GM18520 (cell line): Measurements from ENCODE around the gene ADGRB2.

ENCODE experiments used
- ATAC-seq: cut with Tn5 transposase; IDR thresholded peaks from one replicate; pipeline ENCODE4 v1.9.1; 2021; ENCODE audit not compliant: unreplicated experiment

The ADGRB2 gene

DNA sequence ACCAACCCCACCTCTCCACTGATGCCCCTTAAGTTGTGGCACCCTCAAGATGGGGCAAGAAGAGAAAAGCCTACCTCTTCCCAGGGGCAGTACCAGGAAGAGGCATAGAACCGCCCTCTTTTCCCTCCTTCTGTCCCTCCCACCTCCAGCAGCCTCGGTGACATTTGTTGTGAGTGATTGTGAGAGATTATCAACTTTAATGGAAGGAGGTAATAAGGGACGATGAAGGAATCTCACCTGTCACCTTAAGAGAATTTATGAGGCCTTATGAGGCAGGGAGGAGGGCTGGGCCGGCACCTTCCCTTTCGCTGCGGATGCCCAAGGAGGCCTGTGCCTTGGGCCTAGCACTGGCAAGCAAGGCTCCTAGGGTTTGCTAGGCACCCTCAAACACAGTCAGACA is 1.4 kb upstream of the ADGRB2 start:
- no peak for ATAC-seq

GRCh38 chr1:31765041-31765467 is 914 bp upstream of the ADGRB2 start:
- no peak for ATAC-seq

- no peak for ATAC-seq
These were observed 349 bp downstream of the ADGRB2 start for GRCh38 chr1:31763671-31764311.

DNA sequence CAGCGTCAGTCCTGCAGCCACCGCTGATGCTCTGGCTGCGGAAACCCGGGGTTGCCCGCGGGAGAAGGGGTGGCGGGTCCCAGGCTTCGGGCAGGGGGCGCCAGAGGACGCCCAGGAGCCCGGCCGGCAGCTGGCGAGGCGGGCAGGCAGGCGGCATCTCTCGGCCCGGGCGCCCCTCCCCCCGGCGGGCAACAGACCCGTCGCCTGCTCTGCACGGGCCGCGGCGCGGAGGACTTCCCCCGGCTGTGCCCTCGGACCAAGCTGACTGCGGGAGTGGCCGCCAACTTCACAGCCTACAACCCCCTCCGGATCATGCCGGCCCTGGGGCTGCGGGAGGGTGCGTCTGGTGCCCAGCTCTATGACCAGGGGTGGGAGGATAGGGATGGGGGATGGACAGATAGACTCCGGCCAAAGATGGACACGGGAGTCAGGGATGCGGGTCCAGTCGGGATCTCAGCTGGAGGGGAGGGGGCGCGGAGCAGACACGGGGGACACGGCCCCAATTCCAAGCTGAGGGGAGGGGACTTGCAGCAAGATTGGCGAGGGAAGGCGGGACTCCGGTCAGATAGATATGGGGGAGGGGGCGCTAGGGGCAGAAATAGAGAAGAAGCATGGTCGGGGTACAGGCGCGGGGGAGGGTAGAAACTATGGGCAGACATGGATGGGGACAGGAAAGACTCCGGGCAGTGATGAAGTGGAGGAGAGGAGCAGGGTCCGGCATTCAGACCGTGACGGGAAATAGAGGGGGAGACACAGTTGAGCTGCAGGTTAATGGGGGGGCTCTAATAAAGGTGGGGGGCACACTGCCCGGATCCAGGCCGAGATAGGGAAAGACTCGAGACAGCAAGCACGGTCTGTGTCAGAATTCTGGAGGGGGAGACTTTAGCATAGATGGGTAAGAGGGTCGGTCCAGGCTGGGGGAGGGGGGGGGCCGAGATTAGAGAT is 1.1 kb downstream of the ADGRB2 start:
- ATAC-seq: no peak

DNA sequence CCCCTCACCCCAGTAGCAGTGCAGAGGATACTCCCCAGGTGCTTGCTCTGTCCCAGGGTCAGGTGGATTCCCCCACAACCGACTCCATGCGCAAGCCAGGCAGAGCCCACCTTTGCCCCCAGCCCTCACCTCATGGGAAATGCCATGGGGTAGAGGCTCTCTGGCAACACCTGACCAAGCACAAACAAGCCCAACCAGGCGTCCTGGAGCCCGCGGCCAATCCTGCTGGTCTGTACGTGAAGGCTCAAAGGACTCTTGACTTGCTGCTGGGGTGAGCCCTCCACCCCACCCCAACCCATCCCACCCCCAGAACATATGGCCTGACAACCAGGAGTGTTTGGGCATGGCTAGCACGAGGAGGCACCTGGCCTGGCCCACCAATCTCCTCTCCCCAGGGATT is 1.8 kb downstream of the ADGRB2 start:
- ATAC-seq: no peak

DNA sequence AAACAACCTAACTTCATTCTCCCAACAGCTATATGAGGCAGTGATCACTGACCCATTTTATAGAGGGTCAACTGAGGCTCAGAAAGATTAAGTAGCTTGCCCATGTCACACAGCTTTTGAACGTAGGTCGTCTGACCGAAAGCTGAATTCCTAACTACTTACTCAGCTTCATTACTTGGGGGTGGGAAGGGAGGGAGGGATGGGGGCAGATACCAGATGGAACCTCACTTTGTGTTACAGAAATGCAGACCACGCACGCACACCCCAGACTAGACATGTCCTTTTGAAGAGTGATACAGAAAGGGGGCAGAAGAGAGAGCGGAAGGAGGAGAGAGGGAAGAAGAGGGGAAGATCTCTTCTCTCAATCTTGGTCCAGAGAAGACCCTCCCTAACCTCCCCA is 2.3 kb downstream of the ADGRB2 start:
- no peak for ATAC-seq

GRCh38 chr1:31760471-31761470 is 3.4 kb downstream of the ADGRB2 start:
- no peak for ATAC-seq

DNA sequence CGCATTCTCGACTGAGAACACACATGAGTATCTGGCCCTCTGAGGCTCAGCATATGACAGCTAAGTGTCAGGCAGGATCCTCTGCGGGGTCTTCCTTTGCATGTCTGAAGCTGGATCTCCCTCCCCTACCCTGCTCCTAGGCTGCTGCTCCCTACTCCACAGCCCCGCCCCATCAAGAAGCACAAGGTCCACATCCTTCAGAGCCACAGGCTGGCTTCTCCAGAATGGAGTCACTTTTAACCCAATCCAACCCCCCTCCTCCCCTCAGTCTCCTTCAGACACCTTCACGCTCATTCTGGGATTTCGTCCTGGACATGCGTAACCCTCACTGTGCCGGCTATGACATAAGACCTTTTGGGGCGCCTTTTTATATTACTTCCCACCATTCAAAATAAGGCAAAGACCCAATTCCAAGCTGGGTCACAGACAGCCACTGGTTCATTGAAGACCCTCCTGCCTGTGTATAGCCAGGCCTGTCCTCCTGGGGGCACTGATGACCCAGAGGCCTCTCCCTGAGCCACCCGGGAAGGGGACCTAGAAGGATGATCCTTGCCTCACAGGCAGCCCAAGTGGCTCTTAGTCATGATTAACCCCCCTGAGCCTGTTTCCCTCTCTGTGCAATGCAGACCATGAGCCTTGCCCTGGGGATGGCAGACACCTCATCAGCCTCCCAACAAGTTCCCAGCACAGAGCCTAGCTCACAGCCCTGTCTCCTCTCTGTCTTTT is 4.7 kb downstream of the ADGRB2 start:
- no peak for ATAC-seq

DNA sequence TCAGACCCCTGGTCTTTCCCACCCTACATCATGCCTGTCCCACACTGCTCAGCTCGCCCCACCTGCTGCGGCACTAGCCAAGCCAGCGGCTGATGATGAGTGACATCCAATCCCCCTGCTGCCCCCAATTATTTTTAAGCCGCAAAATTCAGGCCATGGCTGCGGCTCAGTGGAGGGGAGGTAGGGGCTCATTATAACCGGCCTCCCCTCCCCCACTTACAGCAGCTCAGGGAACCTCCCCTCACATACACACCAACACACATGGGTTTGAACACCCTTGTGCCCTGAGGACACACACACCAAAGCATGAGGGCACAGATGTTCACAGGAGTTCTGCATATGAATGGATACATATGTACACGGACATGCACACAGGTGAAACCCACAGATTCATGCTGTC is 5.3 kb downstream of the ADGRB2 start:
- no peak for ATAC-seq

DNA sequence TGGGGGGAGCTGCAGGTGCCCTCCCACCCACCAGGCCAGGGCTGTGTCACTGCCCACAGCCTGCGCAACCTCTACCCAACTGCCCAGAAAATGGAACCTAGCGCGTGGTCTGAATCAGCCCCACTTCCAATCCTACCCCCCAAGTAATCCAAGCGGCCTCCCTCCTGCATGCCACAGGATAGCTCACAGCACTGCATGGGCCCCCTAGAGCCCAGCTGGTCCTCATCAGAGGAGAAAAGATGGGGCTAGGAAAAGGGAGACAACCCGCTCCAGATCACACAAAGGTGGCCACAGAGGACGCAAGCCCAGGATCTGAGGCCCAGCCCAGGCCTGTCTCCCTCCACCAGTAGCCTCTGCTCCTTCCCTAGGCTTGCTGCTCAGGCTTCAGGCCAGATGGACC is 6.2 kb downstream of the ADGRB2 start:
- ATAC-seq: no peak

GRCh38 chr1:31757204-31757679 is 6.9 kb downstream of the ADGRB2 start:
- no peak for ATAC-seq

- ATAC-seq: no peak
These were observed 7.6 kb downstream of the ADGRB2 start for GRCh38 chr1:31756578-31756977.

DNA sequence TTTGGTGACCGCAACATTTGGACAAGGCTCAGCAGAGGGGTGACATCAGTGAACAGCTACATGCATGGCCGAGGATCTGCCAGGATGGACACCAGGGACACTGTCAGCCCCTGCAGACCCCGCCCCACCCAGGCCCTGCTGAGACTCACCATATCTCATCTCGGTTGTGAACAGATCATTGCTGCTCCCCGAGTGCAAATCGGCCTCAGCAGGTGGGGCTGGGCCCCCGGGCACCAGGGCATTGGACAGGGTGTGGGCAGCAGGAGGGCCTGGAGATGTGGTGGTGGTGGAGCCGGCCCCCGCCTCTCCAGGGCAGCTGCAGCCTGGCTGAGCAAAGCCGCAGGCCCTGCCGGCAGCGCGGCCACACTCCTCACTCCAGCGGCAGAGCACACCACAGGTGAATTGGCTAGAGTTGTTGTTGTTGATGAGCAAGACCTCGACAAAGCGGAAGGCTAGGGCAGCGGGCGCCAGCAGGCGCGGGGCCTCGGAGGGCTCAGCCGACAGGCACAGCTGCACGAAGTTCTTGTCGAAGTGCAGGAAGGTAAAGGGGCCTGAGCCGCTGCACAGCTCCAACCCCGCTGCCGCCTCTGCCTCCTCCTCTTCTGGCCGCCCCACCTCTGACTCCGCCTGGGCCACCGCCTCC is 8.2 kb downstream of the ADGRB2 start:
- no peak for ATAC-seq

DNA sequence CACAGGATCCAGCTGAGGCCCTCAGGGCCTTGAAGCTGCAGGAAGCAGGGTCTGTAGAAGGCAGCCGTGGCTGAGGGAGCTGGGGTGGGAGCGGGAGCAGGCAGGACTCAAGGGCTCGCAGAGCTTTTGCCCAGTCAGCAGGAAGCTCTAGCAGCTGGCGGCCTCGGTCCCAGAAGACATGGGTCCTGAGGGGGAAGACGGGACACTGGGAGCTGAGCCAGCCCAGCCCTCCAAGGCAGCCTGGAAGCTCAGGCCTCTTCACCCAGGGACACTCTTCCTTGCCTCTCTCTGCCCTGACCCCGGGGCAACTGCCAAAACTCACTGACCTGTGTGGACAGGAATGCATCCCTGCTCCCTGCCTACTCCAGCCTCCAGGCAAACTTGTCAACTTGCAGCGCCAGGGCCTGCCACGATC is 8.9 kb downstream of the ADGRB2 start:
- ATAC-seq: no peak

DNA sequence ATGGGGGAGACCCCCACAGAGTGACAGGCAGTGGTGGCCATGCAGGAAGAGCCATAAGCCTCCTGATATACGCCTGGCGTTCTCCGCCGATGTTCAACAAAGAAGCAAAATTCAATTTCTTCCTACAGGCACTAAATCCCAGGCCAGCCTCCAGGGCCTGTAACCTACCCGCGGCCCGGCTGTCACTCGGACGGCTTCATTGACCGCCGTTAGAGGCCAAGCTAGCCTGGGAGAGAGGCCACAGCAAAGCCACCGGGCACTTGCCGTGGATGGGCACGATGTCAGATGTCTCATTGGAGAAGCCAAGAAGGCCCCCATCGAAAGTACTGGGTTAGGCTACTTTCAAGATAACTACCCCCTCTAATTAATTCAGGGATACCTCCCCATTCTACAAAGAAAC is 9.7 kb downstream of the ADGRB2 start:
- ATAC-seq: no peak

DNA sequence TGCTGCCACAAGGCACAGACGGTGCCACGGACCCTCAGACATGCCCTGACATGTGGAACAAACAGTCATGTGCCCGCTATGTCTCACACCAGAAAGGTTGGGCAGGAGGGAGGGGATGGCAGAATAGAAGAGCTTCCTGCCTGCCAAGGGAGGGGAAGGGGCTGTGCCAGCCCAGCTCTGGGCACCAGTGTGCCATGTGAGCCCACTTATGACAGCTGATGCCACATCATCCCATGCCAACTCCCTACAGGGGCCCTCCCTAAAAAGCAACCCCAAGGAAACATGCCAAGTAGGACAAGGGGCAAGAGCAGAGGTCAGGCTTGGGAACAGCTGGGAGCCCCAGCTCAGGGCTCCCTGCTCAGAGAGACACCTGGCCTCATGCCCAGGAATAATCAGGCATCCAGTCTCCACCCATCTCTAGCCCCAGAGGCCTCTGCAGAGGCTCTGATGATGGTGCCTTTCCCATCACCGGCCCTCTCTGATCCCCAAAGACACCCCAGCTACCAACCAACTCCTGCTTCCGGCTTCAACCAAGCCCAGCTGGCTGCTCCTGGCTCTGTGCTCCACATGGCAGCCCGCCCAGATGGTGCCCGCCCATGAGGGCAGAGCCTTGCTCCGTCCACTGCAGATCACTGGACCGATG is 10.3 kb downstream of the ADGRB2 start:
- ATAC-seq: no peak

- no peak for ATAC-seq
These were observed 11.1 kb downstream of the ADGRB2 start for GRCh38 chr1:31752952-31753475.

- no peak for ATAC-seq
These were observed 11.9 kb downstream of the ADGRB2 start for GRCh38 chr1:31752258-31752657.

- no peak for ATAC-seq
These were observed 12.3 kb downstream of the ADGRB2 start for GRCh38 chr1:31751822-31752241.
